Measurements from ENCODE around the gene FIGN. TPM values are rescaled to one million over a fixed set of nuclear protein-coding genes. Genes with fewer than 3 reads are reported as not detected.

The FIGN gene
- total and polyA plus RNA-seq, 10 of the 15 experiments (the other 5 are each of a cell fraction or from before 2014, with no cell fraction given) = under 0.01 to 0.01 TPM; not detected in 8

DNA sequence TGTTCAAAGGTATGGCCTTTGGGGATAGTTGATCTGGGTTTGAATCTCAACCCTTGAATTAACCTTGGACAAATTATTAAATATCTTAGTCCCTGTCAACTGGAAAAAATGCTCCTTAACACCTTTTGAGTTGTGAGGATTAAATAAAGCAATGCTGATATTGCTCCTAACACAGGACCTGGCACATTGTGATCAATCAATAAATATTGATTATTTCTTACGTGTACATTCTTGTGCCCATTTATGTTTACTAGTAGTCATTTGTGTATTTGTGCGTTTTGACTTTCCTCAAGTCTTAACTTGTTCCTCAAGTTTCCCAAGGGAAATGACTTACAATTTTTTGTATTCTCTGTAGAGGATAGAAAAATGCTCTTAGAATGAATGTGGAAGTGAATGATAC, 19.6 kb upstream of the FIGN start:
- FAIRE-seq = no peak
- H3K9me3 ChIP-seq (replicated peaks; ENCODE audit: control insufficient read depth, insufficient read depth, low read length) = no peaks in the 10 kb centered on the region
- no peak for DNase-seq (ENCODE audit: low read depth, low spot score)
- 5% methylated on average over 2 of the region's 2 CpGs for whole genome bisulfite sequencing (ENCODE audit: insufficient coverage, insufficient replicate concordance, low lambda C conversion rate, missing lambda C conversion rate)
- H3K4me2 ChIP-seq (ENCODE audit: control insufficient read depth, insufficient read depth) = no peak overlapping the region
- ChIA-PET POLR2A (no interaction called here), SMC1A (ENCODE audit: uncharacterized antibody, unreplicated experiment) (no interaction called here), CTCF (no interaction called here), RAD21 (ENCODE audit: unreplicated experiment) (no interaction called here)
- no peak overlapping the region for H2AFZ ChIP-seq (ENCODE audit: control insufficient read depth, low read depth, low read length)
- no peaks in the 10 kb centered on the region; a peak in 1 of 4 replicates for H3K27me3 ChIP-seq (replicated peaks in 1 of 2; ENCODE audit: control insufficient read depth in 2 of 2, insufficient read depth in 2 of 2, low read length in 1 of 2)
- no peaks in the 10 kb centered on the region for H3K79me2 ChIP-seq (ENCODE audit: control insufficient read depth, insufficient read depth, low read length)
- in situ Hi-C loops (cut with MboI) (no loop called here), intact Hi-C loops (cut with micrococcal nuclease; ENCODE audit: unreplicated experiment) (no loop called here)
- BruUV-seq (replicated peaks) = no TSS peak
- H3K9ac ChIP-seq (ENCODE audit: control insufficient read depth, insufficient read depth, low read length) = no peak overlapping the region
- no peak overlapping the region for H3K4me3 ChIP-seq
- no peak overlapping the region for H3K27ac ChIP-seq (ENCODE audit: control insufficient read depth, insufficient read depth)
- H3K4me1 ChIP-seq (ENCODE audit: control insufficient read depth, insufficient read depth, low read length) = no peaks in the 10 kb centered on the region
- TF ChIP-seq CHD2 (IDR thresholded peaks at IDR 0.05; ENCODE audit: borderline replicate concordance, low read depth, low read length) (no peak), LARP7 (IDR thresholded peaks at IDR 0.05) (no peak), SP1 (IDR thresholded peaks at IDR 0.05; ENCODE audit: low read depth, low read length) (no peak), KAT2A (conservative IDR thresholded peaks at IDR 0.05; ENCODE audit: control insufficient read depth, low read depth, low read length) (no peak), MEF2B (IDR thresholded peaks at IDR 0.05; ENCODE audit: partially characterized antibody, poor library complexity, severe bottlenecking) (no peak), BCL3 (IDR thresholded peaks at IDR 0.05; ENCODE audit: borderline replicate concordance, insufficient read depth, low read depth, low read length, poor library complexity, severe bottlenecking) (no peak), HCFC1 (IDR thresholded peaks at IDR 0.05; ENCODE audit: low read length) (no peak), ZNF274 (IDR thresholded peaks at IDR 0.05; ENCODE audit: insufficient read depth, insufficient read length) (no peak), IRF3 (IDR thresholded peaks at IDR 0.05) (no peak), BHLHE40 (IDR thresholded peaks at IDR 0.05; ENCODE audit: borderline replicate concordance in 1 of 2, low read depth in 2 of 2, low read length in 1 of 2) (no peak), RB1 (IDR thresholded peaks at IDR 0.05; ENCODE audit: borderline replicate concordance) (no peak), POLR2AphosphoS2 (IDR thresholded peaks at IDR 0.05; ENCODE audit: low read depth, low read length) (no peak), NBN (IDR thresholded peaks at IDR 0.05) (no peak)
- TF ChIP-seq, protein P1, sequence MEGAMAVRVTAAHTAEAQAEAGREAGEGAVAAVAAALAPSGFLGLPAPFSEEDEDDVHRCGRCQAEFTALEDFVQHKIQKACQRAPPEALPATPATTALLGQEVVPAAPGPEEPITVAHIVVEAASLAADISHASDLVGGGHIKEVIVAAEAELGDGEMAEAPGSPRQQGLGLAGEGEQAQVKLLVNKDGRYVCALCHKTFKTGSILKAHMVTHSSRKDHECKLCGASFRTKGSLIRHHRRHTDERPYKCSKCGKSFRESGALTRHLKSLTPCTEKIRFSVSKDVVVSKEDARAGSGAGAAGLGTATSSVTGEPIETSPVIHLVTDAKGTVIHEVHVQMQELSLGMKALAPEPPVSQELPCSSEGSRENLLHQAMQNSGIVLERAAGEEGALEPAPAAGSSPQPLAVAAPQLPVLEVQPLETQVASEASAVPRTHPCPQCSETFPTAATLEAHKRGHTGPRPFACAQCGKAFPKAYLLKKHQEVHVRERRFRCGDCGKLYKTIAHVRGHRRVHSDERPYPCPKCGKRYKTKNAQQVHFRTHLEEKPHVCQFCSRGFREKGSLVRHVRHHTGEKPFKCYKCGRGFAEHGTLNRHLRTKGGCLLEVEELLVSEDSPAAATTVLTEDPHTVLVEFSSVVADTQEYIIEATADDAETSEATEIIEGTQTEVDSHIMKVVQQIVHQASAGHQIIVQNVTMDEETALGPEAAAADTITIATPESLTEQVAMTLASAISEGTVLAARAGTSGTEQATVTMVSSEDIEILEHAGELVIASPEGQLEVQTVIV (IDR thresholded peaks at IDR 0.05; ENCODE audit: borderline replicate concordance, partially characterized antibody) = no peak
- TF ChIP-seq, protein P2, sequence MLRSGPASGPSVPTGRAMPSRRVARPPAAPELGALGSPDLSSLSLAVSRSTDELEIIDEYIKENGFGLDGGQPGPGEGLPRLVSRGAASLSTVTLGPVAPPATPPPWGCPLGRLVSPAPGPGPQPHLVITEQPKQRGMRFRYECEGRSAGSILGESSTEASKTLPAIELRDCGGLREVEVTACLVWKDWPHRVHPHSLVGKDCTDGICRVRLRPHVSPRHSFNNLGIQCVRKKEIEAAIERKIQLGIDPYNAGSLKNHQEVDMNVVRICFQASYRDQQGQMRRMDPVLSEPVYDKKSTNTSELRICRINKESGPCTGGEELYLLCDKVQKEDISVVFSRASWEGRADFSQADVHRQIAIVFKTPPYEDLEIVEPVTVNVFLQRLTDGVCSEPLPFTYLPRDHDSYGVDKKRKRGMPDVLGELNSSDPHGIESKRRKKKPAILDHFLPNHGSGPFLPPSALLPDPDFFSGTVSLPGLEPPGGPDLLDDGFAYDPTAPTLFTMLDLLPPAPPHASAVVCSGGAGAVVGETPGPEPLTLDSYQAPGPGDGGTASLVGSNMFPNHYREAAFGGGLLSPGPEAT (IDR thresholded peaks at IDR 0.05; ENCODE audit: low read depth) = no peak
- no peak for ATAC-seq
- no peaks in the 10 kb centered on the region for H3K36me3 ChIP-seq (ENCODE audit: control insufficient read depth in 2 of 2, insufficient read depth in 2 of 2, low read length in 1 of 2)
- no peaks in the 10 kb centered on the region for H4K20me1 ChIP-seq (ENCODE audit: control insufficient read depth, insufficient read depth)
